Spleen (tissue), 7 donors: ENCODE measurements around the gene TEX30.

Experiments
- POLR2A ChIP-seq, 3 donors: fragments of 450-650 bp; IDR thresholded peaks; one replicate each; pipeline ENCODE4 v1.5.1; 2017; ENCODE audit warnings: antibody characterized with exemption in 3 of 3, mild to moderate bottlenecking in 1 of 3
- TF ChIP-seq, protein P1 (sequence below), 11 experiments: fragments of 200-600 bp in 7 of 11; fragments of 450-650 bp in 4 of 11; sonication (generic) in 4 of 11; IDR thresholded peaks in 8 of 11; conservative IDR thresholded peaks in 3 of 11; 1 replicate in 7 of 11; 2 replicates in 4 of 11; pipeline versions ENCODE4 v1.4.0 to v1.8.0; 2016 to 2021; ENCODE audit warnings: antibody characterized with exemption in 11 of 11, inconsistent platforms in 4 of 11, mild to moderate bottlenecking in 1 of 11
- donor health status: DM: no; HTN: no; CAD: no; lungs with moderate emphysema.
- donor health status: DM: no; HTN: no; CAD: no.
- donor health status: DM: no; HTN: no; CAD: no.

DNA sequence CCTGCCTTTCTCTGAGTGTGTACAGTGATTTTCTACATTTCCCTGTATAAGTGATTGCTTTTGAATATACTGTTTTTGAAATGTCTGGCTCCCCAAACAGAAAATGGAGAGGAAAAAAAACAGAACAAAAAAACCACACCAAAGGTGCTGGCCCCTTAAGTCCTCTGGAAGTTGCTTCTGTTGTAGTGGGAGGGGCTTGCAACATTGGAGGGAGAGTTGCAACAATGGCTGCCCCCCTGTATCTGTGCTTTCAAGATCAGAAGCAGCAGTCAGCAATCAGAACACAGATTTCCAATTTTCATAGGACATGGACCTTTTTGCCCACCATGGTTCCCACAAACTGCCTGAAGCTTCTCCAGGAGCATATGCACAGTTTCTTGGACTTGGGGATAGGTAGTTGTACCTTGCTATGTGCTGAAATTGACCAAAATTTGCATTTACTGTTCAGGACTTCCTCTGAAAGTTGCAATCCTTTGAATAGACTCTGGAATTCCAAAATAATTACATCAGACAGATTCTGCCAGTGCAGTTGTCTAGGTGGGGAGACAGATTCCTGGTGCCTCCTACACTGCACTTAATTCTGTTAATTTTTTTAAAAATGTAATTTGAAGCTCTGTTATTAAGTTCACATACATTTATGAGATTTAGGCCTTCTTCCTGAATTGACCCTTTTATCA, 39.2 kb upstream of the TEX30 start:
- TF ChIP-seq, protein P1, sequence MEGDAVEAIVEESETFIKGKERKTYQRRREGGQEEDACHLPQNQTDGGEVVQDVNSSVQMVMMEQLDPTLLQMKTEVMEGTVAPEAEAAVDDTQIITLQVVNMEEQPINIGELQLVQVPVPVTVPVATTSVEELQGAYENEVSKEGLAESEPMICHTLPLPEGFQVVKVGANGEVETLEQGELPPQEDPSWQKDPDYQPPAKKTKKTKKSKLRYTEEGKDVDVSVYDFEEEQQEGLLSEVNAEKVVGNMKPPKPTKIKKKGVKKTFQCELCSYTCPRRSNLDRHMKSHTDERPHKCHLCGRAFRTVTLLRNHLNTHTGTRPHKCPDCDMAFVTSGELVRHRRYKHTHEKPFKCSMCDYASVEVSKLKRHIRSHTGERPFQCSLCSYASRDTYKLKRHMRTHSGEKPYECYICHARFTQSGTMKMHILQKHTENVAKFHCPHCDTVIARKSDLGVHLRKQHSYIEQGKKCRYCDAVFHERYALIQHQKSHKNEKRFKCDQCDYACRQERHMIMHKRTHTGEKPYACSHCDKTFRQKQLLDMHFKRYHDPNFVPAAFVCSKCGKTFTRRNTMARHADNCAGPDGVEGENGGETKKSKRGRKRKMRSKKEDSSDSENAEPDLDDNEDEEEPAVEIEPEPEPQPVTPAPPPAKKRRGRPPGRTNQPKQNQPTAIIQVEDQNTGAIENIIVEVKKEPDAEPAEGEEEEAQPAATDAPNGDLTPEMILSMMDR (IDR thresholded peaks at IDR 0.05 in 8 of 11, conservative IDR thresholded peaks at IDR 0.05 in 3 of 11), result no peak
- no peak for TF ChIP-seq POLR2A (IDR thresholded peaks at IDR 0.05)
